ENCODE results near the gene LPAR3.

GRCh38 chr1:84836145-84836544 is 56.9 kb downstream of the LPAR3 start:
- TF ChIP-seq RAD21 (conservative IDR thresholded peaks at IDR 0.05 in 1 of 2, IDR thresholded peaks at IDR 0.05 in 1 of 2) (no peak), CTCF (IDR thresholded peaks at IDR 0.05) (no peak), BCL3 (IDR thresholded peaks at IDR 0.05) (no peak)
